Mononuclear cell (primary cell): ENCODE data around the gene KCNJ2. TPM values are rescaled to one million over a fixed set of nuclear protein-coding genes. Genes with fewer than 3 reads are reported as not detected.

Experiments
- H3K27me3 ChIP-seq: 2 replicates; pipeline ENCODE4 v1.6.0; 2011; ENCODE audit warnings: low read length, control low read depth; ENCODE audit not compliant: insufficient read depth
- H3K4me1 ChIP-seq: 2 replicates; pipeline ENCODE4 v1.5.1; 2011; ENCODE audit warnings: mild to moderate bottlenecking, low read length, control low read depth; ENCODE audit not compliant: insufficient read depth
- H3K4me3 ChIP-seq: 2 replicates; pipeline ENCODE4 v1.5.1; 2011; ENCODE audit warnings: mild to moderate bottlenecking, low read length, moderate library complexity
- H3K9me3 ChIP-seq: 2 replicates; pipeline ENCODE4 v1.5.1; 2011; ENCODE audit warnings: low read depth, mild to moderate bottlenecking, control low read depth, low read length
- total RNA-seq: library from RNA; depleted of rRNA; stranded (reverse); fragments of >200 nt; gene quantifications from one replicate; pipeline ENCODE4 v1.2.3, GENCODE V29; 2012

Gene KCNJ2
- total RNA-seq, 1 donor: 4.6 TPM

DNA sequence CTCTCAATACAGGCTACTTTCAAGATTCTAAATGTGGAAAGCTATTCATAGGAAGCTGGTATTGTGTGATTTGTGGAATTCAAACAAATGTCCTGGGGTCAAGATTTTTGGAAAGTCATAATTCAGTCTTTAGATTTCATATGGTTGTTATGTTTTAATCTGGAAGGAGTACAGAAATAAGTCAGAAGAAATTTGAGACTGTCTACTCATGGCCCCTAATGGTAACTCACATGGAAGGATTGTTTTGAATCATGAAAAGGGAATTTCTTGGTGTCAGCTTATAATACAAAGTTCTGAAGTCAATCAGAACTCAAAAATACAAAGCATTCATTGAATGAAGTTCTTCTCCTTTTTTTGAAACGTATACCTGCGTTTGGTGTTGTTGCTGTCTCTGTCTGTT, 3.1 kb downstream of the KCNJ2 start:
- H3K27me3 ChIP-seq: peaks cover 10% of the 10 kb centered on the region
- no peaks in the 10 kb centered on the region for H3K9me3 ChIP-seq
- no peak overlapping the region for H3K4me3 ChIP-seq
- H3K4me1 ChIP-seq: peaks cover 52% of the 10 kb centered on the region

DNA sequence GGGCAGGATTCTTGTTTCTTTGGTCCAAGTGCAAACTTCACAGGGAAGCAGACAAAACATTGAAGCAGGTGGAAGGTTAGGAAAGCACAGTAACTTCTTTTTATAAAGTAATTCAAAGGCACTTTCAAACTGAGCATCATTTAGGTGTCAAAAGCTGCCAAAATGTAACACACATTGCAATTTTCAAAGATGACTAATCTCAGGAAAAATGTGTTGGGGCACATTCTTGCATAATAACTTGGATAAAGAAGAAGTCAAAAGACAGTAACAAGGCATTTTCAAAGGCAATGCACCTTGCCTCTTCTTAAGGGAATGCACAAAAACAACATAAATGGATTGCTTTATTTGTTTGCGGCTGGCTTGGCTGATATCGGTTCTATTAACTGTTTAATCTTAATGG, 3.6 kb downstream of the KCNJ2 start:
- Histone ChIP-seq H3K4me3 (no peak overlapping the region), H3K9me3 (no peaks in the 10 kb centered on the region), H3K4me1 (peaks cover 53% of the 10 kb centered on the region), H3K27me3 (peaks cover 10% of the 10 kb centered on the region)

DNA sequence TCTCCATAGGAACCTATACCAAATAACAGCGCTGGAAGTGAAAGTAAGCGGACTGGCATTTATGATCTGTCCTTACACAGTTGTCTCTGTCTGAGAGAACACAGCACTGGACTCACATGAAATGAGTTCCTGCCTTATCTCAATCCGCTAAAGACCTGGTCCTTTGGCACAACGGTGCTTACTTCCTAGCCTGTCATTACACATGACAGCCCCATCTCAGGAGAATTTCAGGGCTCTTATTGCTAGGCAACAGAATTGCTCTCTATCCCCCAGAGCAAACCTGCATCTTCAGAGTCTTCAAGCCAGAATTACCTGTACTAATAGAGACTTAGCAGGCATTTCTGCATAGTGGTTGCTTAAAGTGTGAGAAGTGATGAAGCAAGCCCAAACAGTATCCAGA, 4.3 kb downstream of the KCNJ2 start:
- H3K4me3 ChIP-seq: no peak overlapping the region
- no peaks in the 10 kb centered on the region for H3K9me3 ChIP-seq
- H3K27me3 ChIP-seq: peaks cover 10% of the 10 kb centered on the region
- peaks cover 45% of the 10 kb centered on the region for H3K4me1 ChIP-seq

DNA sequence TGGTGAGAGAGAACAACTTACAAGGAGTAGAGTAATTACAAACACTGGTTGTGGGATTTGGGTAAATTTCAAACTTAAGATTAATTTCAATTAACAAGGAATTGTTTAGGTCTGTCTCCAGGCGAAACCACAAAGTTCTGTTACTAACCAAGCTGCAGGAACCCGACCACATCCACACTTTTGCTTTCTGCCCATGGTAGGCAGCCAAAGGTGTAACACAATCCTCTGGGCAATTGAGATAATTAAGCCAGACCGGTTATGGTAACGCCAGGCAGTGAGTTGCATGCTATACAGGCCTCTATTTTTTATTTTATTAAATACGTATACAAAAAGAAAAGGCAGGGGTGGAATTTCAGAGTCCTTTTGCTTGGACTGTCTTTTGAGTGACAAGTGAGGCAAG, 12.0 kb downstream of the KCNJ2 start:
- Histone ChIP-seq H3K4me3 (no peak overlapping the region), H3K4me1 (peaks cover 8% of the 10 kb centered on the region), H3K27me3 (no peaks in the 10 kb centered on the region), H3K9me3 (no peaks in the 10 kb centered on the region)

DNA sequence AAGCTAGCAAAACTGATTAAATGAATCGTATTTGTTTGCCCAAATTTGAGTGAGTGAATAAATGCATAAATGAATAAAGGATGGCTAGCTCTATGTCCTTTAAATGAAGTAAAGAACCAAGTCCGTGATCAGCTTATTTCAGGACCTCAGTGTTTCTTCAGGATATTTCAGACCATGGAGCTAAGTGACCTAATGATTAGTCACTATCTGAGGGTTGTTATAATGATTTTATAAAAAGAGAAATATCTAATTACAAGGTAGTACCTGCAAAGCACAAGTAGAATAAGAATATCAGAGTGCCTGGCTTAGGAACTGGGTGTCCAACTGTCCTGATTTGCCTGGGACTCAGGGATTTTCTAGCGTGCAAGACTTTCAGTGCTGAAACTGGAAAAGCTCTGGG, 12.5 kb downstream of the KCNJ2 start:
- no peak overlapping the region for H3K4me3 ChIP-seq
- no peaks in the 10 kb centered on the region for H3K9me3 ChIP-seq
- peaks cover 8% of the 10 kb centered on the region for H3K4me1 ChIP-seq
- H3K27me3 ChIP-seq: no peaks in the 10 kb centered on the region

DNA sequence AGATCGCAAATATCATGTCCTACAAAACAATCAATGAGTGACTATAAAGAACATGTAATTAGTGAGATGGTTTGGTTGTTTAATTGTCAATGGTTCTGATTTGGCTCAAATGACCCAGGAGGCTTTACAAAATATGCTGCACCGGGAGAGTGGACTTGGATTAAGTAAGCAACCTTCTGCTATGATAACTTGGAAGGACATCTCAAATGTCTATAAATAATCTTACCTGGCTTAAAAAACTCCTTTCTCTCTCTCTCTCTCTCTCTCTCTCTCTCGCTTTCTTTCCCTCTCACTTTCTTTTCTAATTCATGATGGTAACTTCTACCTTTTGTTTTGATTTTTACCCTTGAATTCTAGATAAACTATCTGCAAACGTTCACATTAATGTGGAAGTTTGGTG, 14.2 kb downstream of the KCNJ2 start:
- Histone ChIP-seq H3K4me3 (no peak overlapping the region), H3K27me3 (no peaks in the 10 kb centered on the region), H3K9me3 (no peaks in the 10 kb centered on the region), H3K4me1 (no peaks in the 10 kb centered on the region)

DNA sequence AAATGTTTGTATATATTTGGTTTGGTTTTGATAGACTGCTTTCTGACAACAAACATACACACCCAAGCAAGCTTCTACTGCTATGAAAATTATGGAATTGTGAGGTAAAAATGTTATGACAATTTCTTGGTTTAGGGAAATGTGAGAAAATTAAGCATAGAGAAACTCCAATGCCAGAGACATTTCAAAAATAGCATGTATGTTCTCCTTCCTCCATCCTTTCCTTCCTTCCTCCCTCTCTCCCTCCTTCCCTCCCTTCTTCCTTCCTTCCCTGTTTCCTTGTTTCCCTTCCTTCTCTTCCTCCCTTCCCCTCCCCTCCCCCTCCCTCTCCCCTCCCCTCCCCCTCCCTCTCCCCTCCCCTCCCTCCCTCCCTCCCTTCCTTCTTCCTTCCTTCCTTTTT, 14.9 kb downstream of the KCNJ2 start:
- no peak overlapping the region for H3K4me3 ChIP-seq
- no peaks in the 10 kb centered on the region for H3K27me3 ChIP-seq
- no peaks in the 10 kb centered on the region for H3K9me3 ChIP-seq
- no peaks in the 10 kb centered on the region for H3K4me1 ChIP-seq

DNA sequence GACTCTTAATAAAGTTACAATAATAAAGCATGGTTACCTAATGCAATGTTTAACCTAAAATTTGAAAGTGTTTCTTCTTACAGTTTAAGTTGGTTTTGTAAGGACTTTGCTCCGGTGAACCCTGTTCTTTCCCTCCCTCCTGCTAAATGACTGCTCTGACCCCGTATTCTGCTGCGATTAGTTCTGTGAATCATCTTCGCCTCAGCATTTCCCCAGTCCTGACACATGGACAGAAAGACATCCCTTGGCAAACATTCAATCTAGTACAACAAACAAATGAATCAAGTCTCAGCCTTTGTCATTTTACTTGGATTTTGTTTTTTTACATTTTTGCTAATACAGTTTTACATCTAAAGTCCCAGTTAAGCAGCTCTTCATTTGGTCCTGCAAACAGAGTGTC, 15.4 kb downstream of the KCNJ2 start:
- Histone ChIP-seq H3K4me3 (no peak overlapping the region), H3K9me3 (no peaks in the 10 kb centered on the region), H3K27me3 (no peaks in the 10 kb centered on the region), H3K4me1 (no peaks in the 10 kb centered on the region)

DNA sequence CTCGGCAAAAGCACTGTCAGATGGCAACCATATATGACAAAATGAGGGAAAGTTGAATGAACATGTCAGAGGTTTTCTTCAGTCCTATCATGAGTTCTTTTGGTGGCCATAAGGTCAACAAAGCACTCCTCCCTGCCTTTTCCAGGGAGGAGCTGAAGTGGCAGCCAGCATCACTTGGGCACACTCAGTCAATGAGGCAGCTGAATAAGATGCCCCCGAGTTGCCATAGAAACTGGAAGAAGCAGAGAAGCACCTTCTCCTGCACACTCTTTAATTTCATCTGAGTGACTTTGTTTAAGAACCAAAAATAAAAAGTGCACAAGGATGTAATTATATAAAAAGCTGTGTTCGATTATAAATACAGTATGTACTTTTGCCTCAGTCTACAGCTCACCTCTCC, 16.0 kb downstream of the KCNJ2 start:
- Histone ChIP-seq H3K27me3 (no peaks in the 10 kb centered on the region), H3K9me3 (no peaks in the 10 kb centered on the region), H3K4me1 (no peaks in the 10 kb centered on the region), H3K4me3 (no peak overlapping the region)

DNA sequence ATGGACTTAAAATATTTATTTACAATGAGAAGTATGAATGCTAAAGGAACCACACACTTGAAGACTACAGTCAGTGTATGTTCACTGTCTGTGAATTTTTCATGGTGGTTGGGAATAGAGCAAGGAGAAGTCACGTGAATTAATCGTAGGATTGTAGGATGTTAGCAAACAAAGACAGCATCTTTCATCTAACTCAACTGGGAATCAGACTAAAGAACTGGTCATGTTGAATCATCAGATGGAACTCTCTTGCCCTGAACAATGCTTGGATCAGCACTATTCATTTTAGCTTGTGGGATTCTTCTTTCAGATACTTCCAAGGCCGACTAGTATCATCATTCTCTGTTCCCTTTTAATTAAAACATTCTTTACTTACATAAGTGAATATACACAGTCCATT, 18.1 kb downstream of the KCNJ2 start:
- no peak overlapping the region for H3K4me3 ChIP-seq
- no peaks in the 10 kb centered on the region for H3K27me3 ChIP-seq
- no peaks in the 10 kb centered on the region for H3K9me3 ChIP-seq
- H3K4me1 ChIP-seq: no peaks in the 10 kb centered on the region

DNA sequence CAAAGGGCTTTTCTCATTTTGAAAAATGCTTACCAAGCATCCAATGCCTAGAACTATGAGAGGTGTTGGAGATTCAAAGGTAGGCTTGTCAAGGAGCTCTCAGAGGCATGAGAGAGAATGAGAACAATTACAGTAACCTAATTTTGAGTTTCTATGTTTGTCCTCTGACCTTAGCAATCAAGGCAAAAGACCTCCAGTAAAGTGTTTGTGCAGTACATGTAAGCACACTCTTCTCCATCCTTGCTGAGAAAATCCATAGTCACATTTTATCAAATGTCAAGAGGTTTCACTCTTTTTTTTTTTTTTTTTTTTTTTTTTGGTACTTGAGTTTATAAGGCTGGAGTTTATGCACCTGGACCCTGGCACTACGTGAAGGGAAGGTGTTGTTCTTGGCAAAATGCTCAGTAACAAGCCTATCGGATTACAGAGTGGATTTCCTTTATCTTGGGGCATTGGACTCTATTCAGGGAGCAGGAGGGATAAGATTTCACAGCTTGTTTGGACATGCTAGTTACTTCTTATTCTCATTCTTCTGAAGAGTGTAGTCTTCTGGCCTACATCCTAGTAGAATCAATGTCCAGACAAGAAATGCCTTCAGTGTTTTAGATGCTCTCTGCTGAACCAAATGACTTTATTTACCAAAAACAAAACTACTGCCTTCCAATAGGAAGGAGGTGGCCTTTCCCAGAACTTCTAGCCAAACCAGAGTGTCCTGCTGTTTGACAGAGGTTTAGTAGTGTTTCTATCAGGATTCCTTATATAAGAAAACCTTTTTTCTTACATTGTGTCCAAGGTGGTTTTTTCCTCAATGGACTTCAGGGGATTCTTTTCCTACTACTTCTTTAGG, 21.9 kb downstream of the KCNJ2 start:
- no peaks in the 10 kb centered on the region for H3K27me3 ChIP-seq
- H3K4me3 ChIP-seq: no peak overlapping the region
- no peaks in the 10 kb centered on the region for H3K9me3 ChIP-seq
- no peaks in the 10 kb centered on the region for H3K4me1 ChIP-seq

DNA sequence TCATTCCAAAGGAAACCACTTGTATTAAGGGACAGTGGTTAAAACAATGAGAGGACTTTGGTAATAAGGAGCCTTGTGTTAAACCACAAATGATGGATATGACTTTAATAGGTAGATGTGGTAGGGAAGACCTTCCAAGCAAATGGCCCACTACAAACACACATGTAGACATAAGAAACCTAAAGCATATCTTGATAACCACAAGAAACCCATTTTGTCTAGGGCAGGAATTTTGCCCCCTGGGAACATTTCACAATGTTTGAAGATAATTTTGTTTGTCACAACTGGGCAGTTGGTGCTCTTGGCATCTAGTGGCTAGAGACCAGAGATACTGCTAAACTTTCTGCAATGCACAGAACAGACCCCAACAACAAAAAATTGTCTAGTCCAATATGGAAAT, 25.8 kb downstream of the KCNJ2 start:
- Histone ChIP-seq H3K4me1 (peaks cover 11% of the 10 kb centered on the region), H3K9me3 (no peaks in the 10 kb centered on the region), H3K4me3 (no peak overlapping the region), H3K27me3 (no peaks in the 10 kb centered on the region)

DNA sequence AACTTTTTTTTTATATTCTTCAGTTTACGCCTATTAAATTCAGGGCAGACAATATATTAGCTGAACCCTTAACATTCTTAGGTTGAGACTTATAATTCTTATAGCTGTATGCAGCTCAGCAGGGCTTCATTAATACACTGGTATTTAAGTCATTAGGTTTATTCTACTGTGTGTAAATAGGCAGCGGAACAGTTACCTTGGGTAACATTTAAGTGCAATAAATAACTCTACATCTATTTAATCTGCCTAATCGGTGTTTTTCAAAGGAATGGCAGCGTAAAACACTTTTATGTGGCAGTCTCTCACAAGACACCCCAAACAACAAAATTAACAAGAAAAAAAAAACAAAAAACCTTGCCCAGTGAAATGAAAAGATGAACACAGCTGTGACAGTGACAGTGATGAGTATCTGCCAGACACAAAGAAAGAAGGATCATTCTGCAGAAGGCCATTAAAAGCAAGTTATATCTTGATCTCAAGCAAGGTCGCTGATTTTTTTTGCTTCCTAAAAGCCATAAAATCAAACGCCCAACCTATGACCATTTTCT, 32.6 kb downstream of the KCNJ2 start:
- Histone ChIP-seq H3K4me3 (no peak overlapping the region), H3K27me3 (no peaks in the 10 kb centered on the region), H3K9me3 (no peaks in the 10 kb centered on the region), H3K4me1 (peaks cover 41% of the 10 kb centered on the region)

DNA sequence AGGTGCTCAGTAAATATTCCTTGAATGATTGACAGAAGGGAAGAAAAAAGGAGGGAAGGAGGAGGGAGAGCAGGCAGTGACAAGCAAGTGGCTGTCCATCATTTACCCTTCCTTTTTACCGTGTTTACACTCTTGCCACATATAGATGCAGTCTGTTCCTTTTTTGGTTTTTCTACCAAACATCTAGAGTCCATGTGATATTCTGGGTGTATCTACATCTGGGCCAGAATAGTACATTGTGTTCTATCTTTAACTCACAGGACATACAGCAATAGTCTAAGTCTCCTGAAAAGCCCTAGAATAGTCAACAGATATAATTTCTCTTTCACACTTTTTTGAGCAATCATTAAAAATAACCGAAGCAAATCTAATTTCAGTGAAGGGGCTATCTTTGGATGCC, 33.5 kb downstream of the KCNJ2 start:
- peaks cover 36% of the 10 kb centered on the region for H3K4me1 ChIP-seq
- no peak overlapping the region for H3K4me3 ChIP-seq
- no peaks in the 10 kb centered on the region for H3K27me3 ChIP-seq
- H3K9me3 ChIP-seq: no peaks in the 10 kb centered on the region

DNA sequence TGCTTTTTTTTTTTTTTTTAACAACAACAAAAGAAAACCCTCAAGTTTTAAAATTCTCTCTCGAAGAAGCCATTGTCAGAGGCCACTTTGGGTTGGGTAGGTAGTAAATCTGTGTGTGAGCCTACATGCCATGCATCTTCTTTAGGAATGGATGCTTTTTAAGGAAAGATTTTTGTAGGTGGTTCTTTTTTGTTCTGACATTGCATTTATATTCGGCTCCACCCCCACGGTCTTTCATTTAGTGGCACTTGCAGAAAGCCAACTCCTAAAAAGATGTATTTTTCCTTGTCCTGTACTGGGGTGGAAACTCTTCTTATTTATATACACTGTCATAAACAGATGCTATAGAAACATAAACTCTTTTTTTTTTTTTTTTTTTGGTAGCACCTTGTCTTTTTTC, 35.1 kb downstream of the KCNJ2 start:
- H3K4me1 ChIP-seq: peaks cover 33% of the 10 kb centered on the region
- no peak overlapping the region for H3K4me3 ChIP-seq

DNA sequence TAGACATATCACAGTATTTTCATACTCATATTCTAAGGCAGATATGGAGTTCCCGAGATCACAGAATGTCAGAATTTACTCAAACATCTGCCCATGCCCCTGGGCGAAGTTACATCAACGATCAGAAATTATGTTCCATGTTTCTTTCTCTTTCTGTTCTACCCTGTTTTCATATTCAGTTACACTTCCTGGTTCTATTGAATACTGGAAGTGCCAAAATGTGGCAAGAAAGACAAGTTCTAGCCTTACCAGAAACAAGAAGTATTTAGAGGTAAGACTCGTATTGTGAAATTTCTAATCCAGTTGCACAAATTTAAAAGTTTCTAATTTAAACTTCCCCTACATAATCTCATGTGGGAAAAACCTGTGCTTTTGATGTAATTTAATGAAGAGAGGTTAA, 36.1 kb downstream of the KCNJ2 start:
- H3K27me3 ChIP-seq: no peaks in the 10 kb centered on the region
- no peaks in the 10 kb centered on the region for H3K9me3 ChIP-seq
- H3K4me3 ChIP-seq: no peak overlapping the region
- peaks cover 33% of the 10 kb centered on the region for H3K4me1 ChIP-seq

More for the DNA sequence above, 35.1 kb downstream of the KCNJ2 start:
- H3K9me3 ChIP-seq: no peaks in the 10 kb centered on the region
- H3K27me3 ChIP-seq: no peaks in the 10 kb centered on the region
